SIG-M5 treated with dmso at 0.1 percent for 504 hours (cell line): ENCODE results near the gene UTS2.

Experiments
- DNase-seq: peaks from one replicate; lab custom pipeline; 2025; ENCODE audit not compliant: unreplicated experiment; lab: John Stamatoyannopoulos, UW

UTS2 gene

GRCh38 chr1:7813677-7814373 lies 39.0 kb downstream of the UTS2 start:
- DNase-seq = no peak

GRCh38 chr1:7811476-7811875 lies 41.4 kb downstream of the UTS2 start:
- DNase-seq = peak; percentile 11

GRCh38 chr1:7810395-7810794 lies 42.5 kb downstream of the UTS2 start:
- no peak for DNase-seq

- no peak for DNase-seq
These were observed 43.1 kb downstream of the UTS2 start for GRCh38 chr1:7809742-7810141.

- peak; percentile 36 for DNase-seq
These were observed 44.5 kb downstream of the UTS2 start for GRCh38 chr1:7808253-7808844.

GRCh38 chr1:7805460-7805859 lies 47.4 kb downstream of the UTS2 start:
- no peak for DNase-seq
